Activated CD8-positive, alpha-beta memory T cell treated with anti-CD3 and anti-CD28 coated beads, Interleukin-2, amount 50 U/mL, for 24 hours (primary cell): Measurements from ENCODE around the gene ULBP2.
"Not testable (repeated sequence)": the region's sequence is repeated elsewhere in the genome, so short reads cannot be mapped to it uniquely, and the experiment has no call there.

Experiments
- DNase-seq: peaks from one replicate; pipeline ENCODE4 v3.0.0-alpha.2; 2020; ENCODE audit errors: extremely low read depth

The ULBP2 gene

DNA sequence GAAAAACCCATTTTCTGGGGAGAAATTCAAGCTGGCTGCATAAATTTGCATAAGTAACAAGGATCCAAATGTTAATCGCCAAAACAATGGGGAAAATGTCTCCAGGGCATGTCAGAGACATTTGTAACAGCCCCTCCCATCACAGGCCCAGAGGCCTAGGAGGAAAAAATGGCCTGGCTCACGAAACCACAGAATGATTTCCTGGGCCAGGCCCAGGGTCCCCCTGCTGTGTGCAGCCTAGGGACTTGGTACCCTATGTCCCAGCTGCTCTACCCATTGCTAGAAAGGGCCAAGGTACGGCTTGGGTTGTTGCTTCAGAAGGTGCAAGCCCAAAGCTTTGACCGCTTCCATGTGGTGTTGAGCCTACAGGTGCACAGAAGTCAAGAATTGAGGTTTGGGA lies 33.3 kb upstream of the ULBP2 start:
- not testable (repeated sequence) for DNase-seq

DNA sequence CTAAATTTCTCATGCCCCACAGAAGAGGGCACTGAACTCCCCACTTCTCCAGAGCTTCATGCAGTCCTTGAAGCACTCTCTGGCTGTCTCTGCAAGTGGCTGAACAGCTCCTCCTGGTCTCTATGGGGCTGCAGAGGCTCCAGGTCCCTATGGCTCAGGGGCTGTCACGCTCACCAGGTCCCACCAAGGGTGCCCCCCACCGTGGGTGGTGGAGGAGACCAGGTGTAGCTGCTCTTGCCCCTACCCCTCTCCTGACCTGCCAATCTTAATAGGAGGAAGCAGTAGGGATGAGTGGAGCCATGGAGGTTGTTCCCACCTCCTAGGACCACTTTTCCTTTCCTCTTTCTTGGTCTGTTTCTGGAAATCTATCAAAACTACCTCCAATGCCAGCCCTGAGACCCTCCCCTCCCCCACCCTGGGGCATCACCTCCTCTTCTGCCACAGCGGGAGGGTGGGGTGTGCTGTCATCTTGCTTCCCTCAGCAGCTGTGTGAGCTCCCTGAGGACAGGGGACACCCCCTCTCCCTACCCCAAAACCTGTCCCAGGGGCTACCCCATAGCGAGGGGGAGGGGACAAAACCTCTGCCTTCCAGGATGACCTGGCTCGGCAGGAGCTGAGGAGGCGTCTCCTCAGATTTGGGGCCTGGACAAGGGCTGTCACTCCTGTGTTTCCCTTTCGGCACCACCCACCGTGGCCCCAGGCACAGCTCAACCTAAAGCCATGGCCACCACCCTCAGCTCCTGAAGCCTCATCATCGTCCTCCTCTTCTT lies 31.9 kb upstream of the ULBP2 start:
- DNase-seq = no peak

DNA sequence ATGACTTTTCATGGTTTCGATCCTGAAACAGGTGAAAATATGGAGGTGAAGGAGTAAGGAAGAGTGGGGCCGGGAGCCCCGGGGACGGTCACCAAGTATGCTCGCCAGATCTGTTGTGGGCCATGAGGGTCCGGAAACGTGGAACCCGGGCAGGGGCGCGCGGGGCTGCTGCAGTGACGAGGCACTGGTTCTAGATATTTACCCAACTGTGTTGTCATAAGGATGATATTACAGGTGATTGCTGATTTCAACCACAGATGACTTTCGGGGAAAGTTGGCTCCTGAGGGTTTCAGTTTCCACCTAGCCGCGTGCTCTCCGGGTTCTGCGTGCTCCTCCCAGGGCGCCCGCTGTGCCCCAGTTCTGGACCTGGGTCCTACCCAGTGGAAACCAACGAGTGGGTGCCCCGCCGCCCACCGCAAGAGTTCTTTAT lies 31.1 kb upstream of the ULBP2 start:
- no peak for DNase-seq

DNA sequence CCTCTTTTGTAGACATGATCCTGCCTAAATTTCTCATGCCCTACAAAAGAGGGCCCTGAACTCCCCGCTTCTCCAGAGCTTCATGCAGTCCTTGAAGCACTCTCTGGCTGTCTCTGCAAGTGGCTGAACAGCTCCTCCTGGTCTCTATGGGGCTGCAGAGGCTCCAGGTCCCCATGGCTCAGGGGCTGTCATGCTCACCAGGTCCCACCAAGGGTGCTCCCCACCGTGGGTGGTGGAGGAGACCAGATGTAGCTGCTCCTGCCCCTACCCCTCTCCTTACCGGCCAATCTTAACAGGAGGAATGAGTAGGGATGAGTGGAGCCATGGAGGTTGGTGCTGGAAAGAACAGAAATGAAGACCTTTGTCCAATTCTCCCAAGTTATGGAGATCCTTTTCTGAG lies 29.1 kb upstream of the ULBP2 start:
- DNase-seq = not testable (repeated sequence)

DNA sequence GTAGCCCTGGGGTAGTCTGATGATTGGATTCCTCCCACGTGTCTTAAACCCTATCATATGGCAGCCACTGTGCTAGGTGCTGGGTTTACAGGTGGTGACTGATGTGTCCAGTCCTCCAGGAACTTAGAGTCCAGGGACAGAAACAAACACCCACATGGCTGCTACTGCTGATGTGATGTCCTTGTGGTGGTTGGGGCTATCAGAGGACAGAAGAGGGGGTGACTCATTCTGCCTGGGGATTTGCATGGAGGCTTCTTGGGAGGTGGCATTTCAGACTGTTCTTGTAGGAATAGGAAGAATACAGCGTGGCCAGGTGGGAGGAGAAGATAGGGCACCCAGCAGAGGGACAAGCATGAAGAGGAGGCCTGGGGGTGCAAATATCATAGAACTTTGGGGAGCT lies 28.7 kb upstream of the ULBP2 start:
- no peak for DNase-seq

DNA sequence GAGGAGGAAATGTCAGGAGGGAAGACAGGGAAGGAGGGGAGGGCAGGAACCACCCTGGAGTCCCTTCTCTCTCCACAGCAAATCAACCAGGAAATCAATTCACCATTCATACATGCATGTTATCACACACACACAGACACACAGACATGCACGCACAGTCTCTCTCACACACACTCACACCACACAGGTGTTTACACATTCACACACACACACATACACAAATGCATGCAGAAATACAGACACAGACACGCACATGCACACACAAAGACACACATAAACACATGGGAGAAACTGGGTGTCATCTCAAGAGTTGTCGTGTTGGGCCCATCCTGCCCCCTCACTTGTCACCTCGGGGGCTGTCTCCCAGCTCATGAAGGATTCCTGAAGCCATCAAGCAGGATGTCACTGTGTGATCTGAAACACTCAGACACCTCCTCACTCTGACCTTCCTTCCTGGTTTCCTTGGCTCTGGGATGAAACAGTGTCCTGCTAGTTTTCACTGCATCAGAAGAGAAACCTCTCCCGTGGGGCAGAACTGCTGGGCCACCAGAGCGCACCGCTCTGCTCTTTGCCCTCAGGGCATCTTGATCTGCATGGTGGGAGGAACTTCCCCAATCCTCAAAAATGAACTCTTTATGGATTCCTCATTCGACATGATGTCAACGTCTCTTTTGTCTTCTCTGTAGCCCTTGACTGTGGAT lies 28.1 kb upstream of the ULBP2 start:
- no peak for DNase-seq

DNA sequence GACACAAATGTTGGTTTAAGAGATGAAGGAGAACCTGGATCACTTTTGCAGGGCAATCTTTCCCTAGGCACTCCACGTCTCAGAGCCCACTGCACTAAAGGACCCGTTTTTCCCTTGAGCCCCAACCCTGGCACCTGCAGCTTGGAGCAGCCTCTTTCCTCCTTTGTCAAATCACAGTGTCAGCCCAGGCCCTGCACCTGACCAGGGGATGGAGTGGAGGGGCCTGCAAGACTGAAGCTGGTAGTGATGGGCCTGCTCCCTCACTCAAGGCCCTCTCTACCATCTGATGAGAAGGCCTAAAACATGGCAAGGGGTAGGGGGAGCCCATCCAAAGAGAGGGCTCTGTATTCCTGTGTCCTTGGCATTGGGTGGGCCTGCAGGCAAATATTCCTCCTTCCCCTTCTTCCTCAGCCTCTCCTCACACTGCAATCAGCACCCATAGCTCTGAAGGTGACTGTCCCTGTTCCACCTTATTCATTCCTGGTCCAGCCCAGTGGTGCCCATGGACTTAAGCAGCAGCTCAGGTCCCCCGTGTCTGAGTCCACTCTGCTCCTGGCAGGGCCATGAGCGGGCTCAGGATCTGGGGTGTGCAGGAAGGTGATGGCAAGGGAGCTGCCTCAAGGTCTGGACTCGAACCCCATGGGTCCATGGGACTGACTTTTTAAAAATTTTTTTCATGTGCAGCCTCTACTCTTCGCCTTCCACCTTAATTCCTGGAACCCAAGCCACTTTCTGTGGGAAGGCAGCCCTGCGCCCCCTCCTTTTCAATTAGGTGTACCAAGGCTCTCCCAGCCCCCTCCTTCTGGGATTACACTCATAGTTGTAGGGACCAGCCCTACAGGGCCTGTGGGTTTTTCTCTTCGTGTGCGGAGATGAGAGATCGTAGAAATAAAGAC lies 25.6 kb upstream of the ULBP2 start:
- DNase-seq = no peak

DNA sequence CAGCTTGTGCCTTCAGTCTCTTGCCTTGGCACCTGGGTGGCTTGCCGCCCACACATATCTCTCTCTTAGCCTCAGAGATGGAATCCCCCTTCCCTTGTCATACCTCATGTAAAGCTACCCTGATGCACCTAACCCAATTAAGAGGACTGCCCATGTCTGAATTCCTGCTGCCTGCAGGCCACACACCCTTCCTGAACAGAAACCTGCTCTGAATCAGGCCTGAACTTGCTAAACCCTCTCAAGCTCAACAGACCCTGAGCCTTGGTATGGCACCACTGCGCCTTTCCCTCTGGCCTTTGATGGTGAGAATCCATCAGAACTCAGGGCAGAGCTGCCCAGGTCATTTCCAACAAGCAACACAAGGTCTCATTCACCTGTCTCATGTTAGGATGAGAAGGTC lies 24.1 kb upstream of the ULBP2 start:
- DNase-seq = no peak

DNA sequence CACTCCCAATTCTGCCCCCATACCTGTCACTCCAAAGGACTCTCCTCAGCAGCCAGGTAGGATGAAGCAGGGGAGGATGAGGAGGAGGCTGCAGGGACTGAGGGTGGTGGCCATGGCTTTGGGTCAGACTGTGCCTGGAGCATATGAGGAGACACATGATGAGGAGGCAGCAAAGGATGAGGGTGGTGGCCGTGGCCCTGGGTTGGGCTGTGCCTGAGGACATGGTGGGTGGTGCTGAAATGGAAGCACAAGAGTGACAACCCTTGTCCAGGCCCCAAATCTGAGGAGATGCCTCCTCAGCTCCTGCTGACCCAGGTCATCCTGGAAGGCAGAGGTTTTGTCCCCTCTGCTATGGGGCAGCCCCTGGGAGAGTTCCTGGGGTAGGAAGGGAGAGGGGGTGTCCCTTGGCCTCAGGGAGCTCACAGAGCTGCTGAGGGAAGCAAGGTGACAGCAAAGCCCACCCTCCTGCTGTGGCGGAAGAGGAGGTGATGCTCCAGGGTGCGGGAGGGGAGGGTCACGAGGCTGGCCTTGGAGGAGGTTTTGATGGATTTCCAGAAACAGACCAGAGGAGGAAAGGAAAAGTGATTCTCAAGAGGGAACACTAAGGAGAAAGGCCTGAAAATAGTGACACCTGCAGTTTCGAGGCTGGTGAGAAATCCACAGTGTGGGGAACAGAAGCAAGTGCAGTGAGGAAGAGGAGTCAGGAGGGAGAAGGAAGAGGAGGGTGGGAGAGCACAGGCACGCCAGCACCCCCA lies 23.5 kb upstream of the ULBP2 start:
- no peak for DNase-seq

DNA sequence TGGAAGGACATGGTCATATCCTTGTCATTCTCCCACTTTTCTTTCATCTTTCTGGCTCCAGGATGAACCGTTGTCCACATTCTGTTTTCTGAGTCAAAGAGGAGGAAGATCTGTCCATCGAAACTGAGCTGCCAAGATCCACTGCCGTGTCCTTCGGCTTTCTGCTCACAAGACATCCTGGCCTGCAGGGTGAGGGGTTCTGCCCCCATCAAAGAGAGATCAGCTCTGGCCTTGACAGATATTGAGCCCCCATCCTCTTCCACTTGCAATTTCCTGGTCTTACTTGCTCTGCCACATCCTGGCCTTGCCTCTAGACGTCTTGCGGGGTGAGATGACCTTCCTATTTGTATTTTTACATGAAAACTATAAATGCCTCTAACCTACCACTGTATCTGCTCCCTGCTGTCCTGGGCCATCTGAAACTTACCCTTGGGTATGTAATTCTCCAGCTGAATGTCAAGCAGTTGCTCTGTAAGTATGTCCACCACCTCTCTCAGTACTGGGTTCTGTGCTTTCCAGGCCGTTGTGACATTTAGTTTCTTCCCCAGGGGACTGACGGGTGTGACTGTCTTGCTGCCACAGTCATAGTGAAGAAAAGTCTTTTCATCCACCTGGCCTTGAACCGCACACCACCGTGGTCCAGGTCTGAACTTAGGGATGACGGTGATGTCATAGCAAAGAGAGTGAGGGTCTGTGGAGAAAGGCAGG lies 22.5 kb upstream of the ULBP2 start:
- not testable (repeated sequence) for DNase-seq

DNA sequence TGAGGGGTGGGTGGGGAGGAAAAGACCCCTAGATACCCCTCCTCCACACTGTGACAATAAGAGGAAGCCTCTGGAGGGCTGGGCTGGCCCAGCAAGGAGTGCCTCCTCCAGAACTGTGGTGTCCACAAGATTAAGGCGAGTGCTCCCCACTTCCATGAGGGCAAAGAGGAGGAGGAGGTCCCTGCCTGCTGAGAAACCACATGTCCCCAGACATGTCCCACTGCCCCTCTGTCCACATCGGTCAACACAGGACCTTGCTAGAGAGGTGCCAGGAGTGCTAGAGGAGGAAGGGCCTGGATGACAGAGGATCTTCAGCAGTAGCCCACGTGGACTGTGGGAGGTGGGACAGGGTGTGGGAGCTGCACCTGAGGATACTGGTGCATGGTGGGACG lies 22.0 kb upstream of the ULBP2 start:
- no peak for DNase-seq

DNA sequence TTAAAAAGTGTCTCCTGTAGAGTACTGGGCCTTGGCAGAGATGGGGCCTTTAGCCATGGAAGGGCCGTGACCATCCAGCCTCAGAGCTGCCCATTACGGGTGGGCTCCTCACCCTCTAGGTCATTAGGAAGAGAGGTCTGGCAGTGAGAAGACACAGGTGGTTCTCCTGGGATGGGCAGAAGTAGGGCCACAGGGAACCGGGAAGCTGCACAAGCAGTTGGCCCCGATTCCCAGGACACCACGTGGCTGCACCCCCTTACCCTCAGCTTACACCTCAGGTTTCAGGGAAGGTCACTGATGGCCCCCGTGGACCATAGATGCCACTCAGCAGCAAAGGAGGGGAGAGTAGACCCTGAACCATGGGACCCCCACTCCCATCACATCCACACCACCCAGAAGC lies 20.5 kb upstream of the ULBP2 start:
- DNase-seq = no peak

DNA sequence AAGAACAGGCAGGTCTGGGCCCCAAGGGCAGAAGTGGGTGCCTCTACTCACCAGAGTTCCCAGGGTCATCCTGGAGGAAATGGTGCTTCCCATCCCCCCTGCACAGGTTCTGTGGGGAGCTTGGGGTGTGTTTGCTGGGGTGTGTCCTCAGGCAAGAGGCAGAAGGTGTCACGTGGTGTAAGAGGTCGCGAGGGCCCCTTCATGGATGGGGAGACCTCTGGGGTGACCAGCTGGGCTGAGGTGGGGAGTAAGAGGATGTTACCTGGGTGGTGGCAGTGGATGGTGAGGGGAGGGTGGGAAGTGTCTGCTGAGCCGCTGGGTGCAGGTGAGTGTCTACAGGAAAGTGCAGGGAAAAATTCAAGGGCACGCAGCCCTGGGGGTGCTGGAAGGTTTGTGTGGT lies 19.7 kb upstream of the ULBP2 start:
- not testable (repeated sequence) for DNase-seq

DNA sequence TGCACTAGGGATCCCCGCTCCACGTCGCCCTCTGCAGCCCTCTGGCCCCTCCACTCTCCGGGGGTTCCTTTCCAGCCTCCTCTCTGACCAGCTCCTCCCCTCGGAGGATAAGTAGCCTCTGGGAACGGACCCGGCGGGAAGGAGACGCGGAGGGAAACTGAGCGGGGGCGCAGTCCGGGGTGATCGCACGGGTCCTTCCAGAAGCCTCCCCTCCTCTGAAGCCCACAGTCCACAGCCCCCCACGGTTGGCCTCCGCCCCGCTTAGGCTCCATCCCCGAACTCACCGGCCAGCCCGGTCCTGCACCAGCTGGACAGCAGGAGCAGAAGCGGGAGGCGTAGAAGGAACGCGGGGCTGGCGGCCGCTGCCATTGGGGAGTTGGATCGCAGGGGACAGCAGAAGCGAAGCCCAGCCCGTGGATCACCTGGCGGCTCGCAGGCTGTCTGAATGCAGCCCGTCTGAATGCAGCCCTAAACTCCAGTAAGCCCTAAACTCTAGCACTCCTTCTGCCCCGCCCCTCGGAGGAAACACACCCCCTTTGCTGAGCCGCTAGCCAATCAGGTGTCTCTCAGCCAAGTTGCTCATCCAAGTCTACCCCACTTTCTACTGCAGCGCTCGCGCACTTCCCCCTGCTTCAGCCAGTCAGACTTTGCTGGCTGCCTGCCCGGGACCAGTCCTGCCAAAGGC lies 19.0 kb upstream of the ULBP2 start, which contains the start of gene RAET1G:
Gene RAET1G (minus strand): TSS at position 480 of the 685 bp plus-strand sequence. CDS start 111 bp downstream, at position 369.
- peak; percentile 57 for DNase-seq

DNA sequence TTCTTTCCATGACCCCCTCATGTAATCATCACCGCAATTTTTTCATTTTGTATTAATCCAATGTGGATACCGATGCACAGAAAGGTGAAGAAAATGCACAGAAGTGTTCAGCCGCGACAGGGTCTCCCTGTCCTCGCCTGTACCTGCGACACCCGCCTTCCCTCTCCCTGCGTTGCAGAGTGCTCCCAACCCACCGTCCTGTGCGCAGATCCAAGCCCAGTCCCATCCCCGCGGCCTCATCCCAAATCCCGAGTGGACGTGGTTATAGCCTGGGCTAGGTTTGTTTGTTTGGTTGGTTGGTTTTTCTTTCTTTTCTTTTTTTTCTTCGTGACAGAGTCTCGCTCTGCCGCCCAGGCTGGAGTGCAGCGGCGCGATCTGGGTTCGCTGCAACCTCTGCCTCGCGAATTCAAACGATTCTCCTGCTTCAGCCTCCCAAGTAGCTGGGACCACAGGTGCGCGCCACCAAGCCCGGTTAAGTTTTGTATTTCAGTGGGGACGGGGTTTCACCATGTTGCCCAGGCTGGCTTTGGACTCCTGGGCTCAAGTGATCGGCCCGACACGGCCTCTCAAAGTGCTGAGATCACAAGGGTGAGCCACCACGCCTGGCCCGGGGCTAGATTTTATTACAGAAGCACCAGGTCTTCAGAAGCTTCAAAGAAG lies 18.4 kb upstream of the ULBP2 start:
- no peak for DNase-seq

DNA sequence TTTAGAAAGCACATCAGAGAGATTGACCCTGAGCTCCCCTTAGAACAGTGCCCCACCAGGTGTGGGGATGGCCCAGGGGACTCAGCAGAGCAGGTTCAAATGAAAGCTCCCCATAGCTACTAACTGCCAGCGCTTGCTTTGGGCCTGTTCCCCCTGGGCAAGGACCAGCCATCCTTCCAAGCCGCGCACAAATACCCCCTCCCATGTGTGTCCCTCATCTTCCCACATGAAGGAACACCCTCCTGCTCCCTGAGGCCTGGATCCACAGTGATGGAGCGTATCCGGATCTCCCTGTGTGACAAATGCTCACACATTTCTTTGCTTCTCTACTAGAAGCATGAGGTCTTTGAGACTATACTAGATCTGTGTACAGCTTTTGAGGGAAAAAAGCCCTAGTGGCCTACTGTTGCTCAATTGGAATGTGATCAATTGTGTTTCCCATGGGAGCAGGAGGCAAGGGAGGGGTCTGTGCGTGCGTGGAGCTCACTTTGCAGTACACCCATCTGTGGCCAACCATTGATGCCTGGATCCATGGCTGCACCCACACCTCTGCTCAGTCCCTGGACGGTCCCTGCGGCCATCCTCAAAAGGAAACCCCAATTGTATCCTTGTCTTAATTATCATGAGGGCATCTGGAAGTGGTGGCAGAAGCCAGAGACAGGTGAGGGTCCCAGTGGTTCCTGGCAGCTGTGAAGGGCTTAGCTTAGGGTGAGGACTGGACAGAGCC lies 17.4 kb upstream of the ULBP2 start:
- DNase-seq = no peak

DNA sequence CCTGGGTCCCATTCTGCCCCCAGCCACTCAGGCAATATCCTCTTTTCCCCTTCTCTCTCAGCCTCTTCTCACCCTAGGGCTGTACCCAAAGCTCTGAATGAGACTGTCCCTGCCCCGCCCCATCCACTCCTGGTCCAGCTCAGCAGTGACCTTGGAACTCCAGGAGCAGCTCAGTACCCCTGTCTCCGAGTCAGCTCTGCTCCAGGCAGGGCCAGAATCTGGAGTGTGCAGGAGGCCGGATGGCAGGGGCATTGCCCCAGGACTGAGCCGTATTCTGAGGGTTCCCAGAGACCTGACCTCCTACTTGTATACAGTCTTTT lies 16.9 kb upstream of the ULBP2 start:
- DNase-seq = no peak

DNA sequence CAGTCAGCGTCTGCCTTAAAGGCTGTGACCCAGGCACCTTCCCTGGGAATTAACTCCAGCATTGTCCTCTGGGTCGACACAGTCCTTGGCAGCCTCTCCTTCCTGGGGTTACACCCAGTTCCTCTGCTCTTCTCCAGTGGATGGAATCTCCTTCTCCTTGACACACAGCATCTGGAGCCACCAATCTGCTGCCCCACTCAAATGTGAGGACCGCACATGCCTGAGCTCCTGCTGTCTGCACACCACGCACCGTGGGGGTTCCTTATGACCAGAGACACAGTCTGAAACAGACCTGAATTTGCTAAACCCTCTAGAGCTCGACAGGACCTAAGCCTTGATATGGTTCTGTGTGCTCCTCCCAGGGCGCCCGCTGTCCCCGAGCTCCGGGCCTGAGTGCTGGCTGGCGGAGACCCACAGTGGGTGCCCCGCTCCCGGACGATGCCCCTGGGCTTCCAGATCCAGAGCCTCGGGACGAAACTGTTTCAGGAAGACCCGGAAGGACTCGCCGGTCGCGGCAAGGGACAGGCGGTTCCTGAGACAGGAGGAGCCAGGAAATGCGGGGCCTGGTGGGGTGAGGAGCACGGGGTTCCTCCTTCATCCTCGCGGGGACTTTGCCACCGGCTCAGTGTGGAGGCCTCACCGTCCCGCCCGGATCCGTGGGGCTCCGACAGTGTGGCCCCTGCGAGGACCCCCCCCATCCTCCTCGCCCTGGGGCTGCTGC lies 16.4 kb upstream of the ULBP2 start:
- no peak for DNase-seq
